Activated CD8-positive, alpha-beta T cell treated with anti-CD3 and anti-CD28 coated beads for 36 hours (primary cell): Measurements from ENCODE around the gene HK2. TPM values are rescaled to one million over a fixed set of nuclear protein-coding genes. Genes with fewer than 3 reads are reported as not detected.
A peak's percentile ranks its signal among the peaks of the same experiment; 100 is the strongest.

ENCODE experiments used
- ATAC-seq: fragments of 200-7000 bp; cut with Tn5 transposase; one replicate; pipeline ENCODE4 v1.10.0; 2021; ENCODE audit warnings: mild to moderate bottlenecking, moderate library complexity
- CTCF ChIA-PET: fragments of 350-600 bp; sonication (Branson Sonifier 250); formaldehyde crosslinking; loops from one replicate; lab custom pipeline; 2021; ENCODE audit warnings: antibody characterized with exemption; lab: Charles Lee
- POLR2A ChIA-PET: fragments of 350-600 bp; sonication (Branson Sonifier 250); formaldehyde crosslinking; loops from one replicate; lab custom pipeline; 2021; ENCODE audit warnings: antibody characterized with exemption; lab: Charles Lee
- DNase-seq: peaks from one replicate; pipeline ENCODE4 v3.0.0-alpha.2; 2020
- H3K27ac Mint-ChIP-seq: one replicate; pipeline ENCODE4 v1.8.0; 2021; ENCODE audit warnings: mild to moderate bottlenecking, mixed read lengths
- H3K27me3 Mint-ChIP-seq: one replicate; pipeline ENCODE4 v1.8.0; 2021; ENCODE audit warnings: mixed read lengths
- H3K36me3 Mint-ChIP-seq: one replicate; pipeline ENCODE4 v1.8.0; 2021; ENCODE audit warnings: low read depth, mixed read lengths
- H3K4me1 Mint-ChIP-seq: one replicate; pipeline ENCODE4 v1.8.0; 2021; ENCODE audit warnings: low read depth, mixed read lengths
- H3K4me3 Mint-ChIP-seq: one replicate; pipeline ENCODE4 v1.8.0; 2021; ENCODE audit warnings: mild to moderate bottlenecking, moderate library complexity, mixed read lengths
- H3K9me3 Mint-ChIP-seq: one replicate; pipeline ENCODE4 v1.8.0; 2021; ENCODE audit warnings: mixed read lengths
- intact Hi-C: fragments of 100-400 bp; cut with micrococcal nuclease; formaldehyde crosslinking; loops from one replicate; pipeline ENCODE4 v1.10.0; 2022
- total RNA-seq, 2 experiments: library from RNA; stranded (reverse); gene quantifications; one replicate each; pipeline ENCODE4 v1.2.3, GENCODE V29; 2021
- TF ChIP-seq, protein P1 (sequence below): fragments of 200-600 bp; IDR thresholded peaks from one replicate; pipeline ENCODE4 v1.8.0; 2022; ENCODE audit warnings: antibody characterized with exemption, mild to moderate bottlenecking

Gene HK2
- total RNA-seq, 2 experiments from 2014 or later, result 121 to 124 TPM

DNA sequence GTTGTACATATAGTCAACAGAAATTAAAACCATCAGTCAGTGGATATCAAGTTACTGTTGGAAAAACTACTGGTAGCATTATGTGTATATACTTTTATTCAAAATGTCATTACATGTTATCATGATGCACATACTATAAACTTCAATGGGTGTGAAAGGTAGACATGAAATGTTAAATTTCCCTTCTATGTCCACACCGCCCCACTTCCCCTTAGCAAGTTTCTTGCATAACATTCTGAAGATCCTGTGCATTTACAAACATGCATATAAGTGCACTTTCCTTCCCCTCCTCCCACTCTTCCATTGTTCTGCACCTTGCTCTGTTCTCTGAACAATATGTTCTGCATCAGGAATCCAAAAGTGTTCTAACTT, 16.6 kb upstream of the HK2 start:
- Mint-ChIP-seq H3K4me1 (no peaks in the 10 kb centered on the region), H3K36me3 (no peaks in the 10 kb centered on the region), H3K27me3 (peaks cover 5% of the 10 kb centered on the region), H3K4me3 (no peak overlapping the region), H3K27ac (no peak overlapping the region), H3K9me3 (no peaks in the 10 kb centered on the region)
- TF ChIP-seq, protein P1, sequence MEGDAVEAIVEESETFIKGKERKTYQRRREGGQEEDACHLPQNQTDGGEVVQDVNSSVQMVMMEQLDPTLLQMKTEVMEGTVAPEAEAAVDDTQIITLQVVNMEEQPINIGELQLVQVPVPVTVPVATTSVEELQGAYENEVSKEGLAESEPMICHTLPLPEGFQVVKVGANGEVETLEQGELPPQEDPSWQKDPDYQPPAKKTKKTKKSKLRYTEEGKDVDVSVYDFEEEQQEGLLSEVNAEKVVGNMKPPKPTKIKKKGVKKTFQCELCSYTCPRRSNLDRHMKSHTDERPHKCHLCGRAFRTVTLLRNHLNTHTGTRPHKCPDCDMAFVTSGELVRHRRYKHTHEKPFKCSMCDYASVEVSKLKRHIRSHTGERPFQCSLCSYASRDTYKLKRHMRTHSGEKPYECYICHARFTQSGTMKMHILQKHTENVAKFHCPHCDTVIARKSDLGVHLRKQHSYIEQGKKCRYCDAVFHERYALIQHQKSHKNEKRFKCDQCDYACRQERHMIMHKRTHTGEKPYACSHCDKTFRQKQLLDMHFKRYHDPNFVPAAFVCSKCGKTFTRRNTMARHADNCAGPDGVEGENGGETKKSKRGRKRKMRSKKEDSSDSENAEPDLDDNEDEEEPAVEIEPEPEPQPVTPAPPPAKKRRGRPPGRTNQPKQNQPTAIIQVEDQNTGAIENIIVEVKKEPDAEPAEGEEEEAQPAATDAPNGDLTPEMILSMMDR, result no peak
- CTCF ChIA-PET, result no interaction called here
- ATAC-seq (no peak), DNase-seq (no peak)
- POLR2A ChIA-PET, result no interaction called here
- intact Hi-C loops, result no loop called here

DNA sequence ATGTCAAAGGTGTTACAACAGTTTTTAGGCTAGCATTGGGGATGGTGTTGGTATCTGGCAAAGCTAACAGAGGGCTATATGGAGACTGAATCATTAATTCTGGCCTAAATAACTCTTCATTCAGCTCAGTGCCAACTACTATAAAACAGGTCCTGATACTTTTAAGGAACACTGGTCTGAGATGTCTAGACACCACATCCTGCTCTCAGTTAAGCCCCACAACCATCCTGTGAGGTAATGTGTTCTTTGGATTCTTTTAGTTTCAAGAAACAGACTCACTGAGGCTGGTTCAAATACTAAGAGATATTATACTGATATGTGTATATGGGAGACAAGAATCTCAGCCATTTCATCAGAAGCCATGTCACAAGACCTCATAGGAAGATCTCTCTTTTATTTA, 14.2 kb upstream of the HK2 start:
- peak; percentile 42 for ATAC-seq

DNA sequence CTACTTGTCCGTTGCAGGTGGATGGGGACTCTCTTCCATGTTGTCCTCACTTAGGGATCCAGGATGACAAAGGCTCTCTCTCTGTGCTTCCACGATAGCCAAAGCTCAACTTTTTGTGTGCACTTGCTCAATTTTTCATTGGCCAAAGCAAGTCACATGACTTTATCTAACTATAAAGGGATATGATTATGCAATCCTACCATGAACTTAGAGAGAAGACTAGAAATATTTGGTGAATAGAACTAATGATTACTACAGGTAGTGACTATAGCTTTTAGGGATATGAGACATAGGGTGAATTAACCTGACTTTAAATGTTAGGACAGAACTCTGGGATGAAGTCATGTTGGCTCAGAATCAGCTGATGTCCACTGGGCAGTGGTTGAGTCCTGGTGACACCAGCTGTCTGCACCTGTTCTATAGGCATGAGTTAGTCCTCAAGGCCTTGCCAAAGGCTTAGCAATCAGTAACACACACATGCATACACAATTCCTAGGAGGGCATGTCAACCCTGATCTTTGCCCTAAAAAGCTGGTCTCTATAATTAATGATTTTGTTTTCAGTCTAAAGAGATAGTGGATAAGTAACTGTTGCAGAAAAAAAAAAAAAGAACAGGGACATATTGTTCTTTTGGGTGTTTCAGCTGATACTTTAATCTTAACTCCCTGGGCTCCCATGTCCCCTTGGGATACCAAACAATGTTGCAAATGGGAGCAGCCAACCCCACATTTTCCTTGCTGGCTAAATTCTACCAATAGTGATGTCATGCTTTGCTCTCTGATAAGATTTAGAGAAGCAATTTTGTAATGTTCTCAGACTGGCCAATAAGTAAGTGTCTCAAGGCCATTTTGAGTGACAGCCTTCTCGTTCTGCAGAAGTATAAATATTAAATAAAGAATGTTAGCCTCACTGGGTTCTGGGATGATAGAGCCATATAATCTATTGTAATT, 12.5 kb upstream of the HK2 start:
- ChIA-PET CTCF (interaction anchor here (1.4 to 2.9 kb wide), 2 partner anchors 12 to 15 kb away, joined by 5 to 11 read pairs; no protein-coding TSS in a partner anchor), POLR2A (interaction anchor here (0.9 kb wide), 1 partner anchor 14 kb away, joined by 5 read pairs; no protein-coding TSS in a partner anchor)
- no peak for ATAC-seq
- no peaks in the 10 kb centered on the region for H3K27me3 Mint-ChIP-seq
- TF ChIP-seq, protein P1, result no peak
- no peaks in the 10 kb centered on the region for H3K4me1 Mint-ChIP-seq
- no peak for DNase-seq
- intact Hi-C loops, result no loop called here
- H3K9me3 Mint-ChIP-seq, result no peaks in the 10 kb centered on the region
- no peak overlapping the region for H3K4me3 Mint-ChIP-seq
- no peak overlapping the region for H3K27ac Mint-ChIP-seq
- H3K36me3 Mint-ChIP-seq, result no peaks in the 10 kb centered on the region

More for the DNA sequence above, 14.2 kb upstream of the HK2 start:
- H3K4me3 Mint-ChIP-seq, result no peak overlapping the region
- no peak for DNase-seq
- CTCF ChIA-PET, result interaction anchor here (0.7 kb wide), 1 partner anchor 17 kb away, joined by 3 read pairs; no protein-coding TSS in a partner anchor
- no peaks in the 10 kb centered on the region for H3K4me1 Mint-ChIP-seq
- intact Hi-C loops, result no loop called here
- no peak overlapping the region for H3K27ac Mint-ChIP-seq
- no peaks in the 10 kb centered on the region for H3K9me3 Mint-ChIP-seq
- TF ChIP-seq, protein P1, result no peak
- no peaks in the 10 kb centered on the region for H3K36me3 Mint-ChIP-seq
- H3K27me3 Mint-ChIP-seq, result peaks cover 3% of the 10 kb centered on the region
- POLR2A ChIA-PET, result no interaction called here

DNA sequence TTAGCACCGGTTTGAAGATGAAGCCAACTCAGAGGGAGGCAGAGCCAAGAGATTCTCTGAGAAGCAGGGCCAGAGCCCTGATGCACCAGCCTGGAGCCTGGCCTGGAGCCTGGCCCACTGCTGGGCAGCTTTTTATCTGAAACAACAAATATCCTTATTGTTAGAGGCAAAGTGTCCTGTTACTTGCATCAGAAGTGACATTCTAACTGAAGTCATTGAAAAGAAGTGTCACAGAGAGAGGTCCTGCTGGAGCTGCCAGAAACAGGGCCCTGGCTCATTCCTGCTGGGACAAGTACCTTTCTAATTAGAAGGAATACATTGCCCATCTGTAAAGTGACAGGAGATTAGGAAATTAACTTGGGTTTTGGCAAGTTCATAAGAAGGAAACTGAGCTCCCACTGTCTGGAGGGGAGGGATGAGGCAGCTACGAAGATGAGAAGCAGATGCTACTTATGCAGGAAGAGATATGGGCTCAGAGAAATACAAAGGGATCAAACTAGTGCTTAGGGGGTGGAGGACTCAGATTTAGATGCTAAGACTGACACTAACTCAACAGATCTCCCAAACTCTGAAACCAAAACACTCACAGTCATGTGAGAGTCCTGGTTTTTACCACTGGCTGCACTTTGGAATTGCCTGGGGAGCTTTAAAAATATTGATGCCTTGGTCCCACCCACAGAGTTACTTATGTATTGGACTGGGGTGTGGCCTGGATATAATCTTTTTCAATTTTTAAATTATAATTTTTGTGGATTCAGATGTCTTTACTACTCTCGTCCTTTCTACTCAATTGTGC, 11.0 kb upstream of the HK2 start:
- intact Hi-C loops, result no loop called here
- no peak for DNase-seq

More for the DNA sequence above, 11.0 kb upstream of the HK2 start:
- TF ChIP-seq, protein P1, result no peak
- Mint-ChIP-seq H3K27me3 (no peaks in the 10 kb centered on the region), H3K4me3 (no peak overlapping the region), H3K27ac (no peak overlapping the region), H3K4me1 (no peaks in the 10 kb centered on the region), H3K9me3 (no peaks in the 10 kb centered on the region), H3K36me3 (no peaks in the 10 kb centered on the region)
- no peak for ATAC-seq
- ChIA-PET CTCF (interaction anchor here (2.9 kb wide), 1 partner anchor 14 kb away, joined by 11 read pairs; no protein-coding TSS in a partner anchor), POLR2A (interaction anchor here (1.8 kb wide), 1 partner anchor 11 kb away, joined by 9 read pairs; the partner anchor contains the start of gene HK2)
